ENCODE measurements around the gene PIK3R6. TPM values are rescaled to one million over a fixed set of nuclear protein-coding genes. Genes with fewer than 3 reads are reported as not detected.

Gene PIK3R6
- total and polyA plus RNA-seq, 10 of the 15 experiments (the other 5 are each of a cell fraction or from before 2014, with no cell fraction given): 6.7 to 146 (median 68.2) TPM

DNA sequence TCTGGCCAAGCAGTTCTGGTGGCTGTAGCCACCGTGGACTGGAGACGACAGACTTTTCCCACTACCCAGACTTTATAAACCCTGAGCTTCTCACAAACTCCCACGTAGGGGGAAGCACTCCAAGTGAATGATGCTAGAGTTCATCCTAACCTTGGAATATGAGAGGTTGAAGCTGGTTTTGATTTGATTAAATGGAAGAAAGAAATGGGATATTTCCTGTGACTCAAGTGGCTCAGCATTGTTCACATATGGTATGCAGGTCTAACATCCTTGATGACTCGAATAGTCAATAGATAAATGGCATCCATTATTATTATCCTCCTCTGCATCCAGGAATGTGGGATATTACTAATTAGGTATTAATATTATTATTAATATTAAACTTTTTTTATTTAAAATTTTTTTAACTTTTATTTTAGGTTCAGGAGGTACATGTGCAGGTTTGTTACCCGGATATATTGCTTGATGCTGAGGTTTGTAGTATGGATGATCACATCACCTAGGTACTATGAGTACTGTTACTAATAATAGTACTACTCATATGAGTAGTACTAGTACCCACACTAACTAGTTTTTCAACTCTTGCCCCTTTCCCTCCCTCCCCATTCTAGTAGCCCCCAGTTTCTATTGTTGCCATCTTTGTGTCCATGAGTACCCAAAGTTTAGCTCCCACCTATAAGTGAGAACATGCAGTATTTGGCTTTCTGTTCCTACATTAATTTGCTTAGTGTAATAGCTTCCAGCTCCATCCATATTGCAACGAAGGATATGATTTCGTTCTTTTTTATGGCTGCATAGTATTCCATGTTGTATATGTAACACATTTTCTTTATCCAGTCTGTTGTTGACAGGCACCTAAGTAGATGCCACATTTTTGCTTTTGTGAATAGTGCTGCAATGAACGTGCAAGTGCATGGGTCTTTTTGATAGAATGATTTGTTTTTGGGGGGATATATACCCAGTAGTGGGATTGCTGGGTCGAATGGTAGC lies 22.9 kb downstream of the PIK3R6 start:
- Histone ChIP-seq H3K27me3 (replicated peaks in 1 of 2; ENCODE audit: control insufficient read depth in 2 of 2, insufficient read depth in 2 of 2, low read length in 1 of 2) (no peaks in the 10 kb centered on the region), H3K79me2 (ENCODE audit: control insufficient read depth, insufficient read depth, low read length) (peaks cover 38% of the 10 kb centered on the region), H3K27ac (ENCODE audit: control insufficient read depth, insufficient read depth) (peak overlapping the region; percentile 62), H3K9me3 (replicated peaks; ENCODE audit: control insufficient read depth, insufficient read depth, low read length) (peaks cover 5% of the 10 kb centered on the region; the same call in 1 of the 3 replicates), H4K20me1 (ENCODE audit: control insufficient read depth, insufficient read depth) (no peaks in the 10 kb centered on the region; the same call in 1 of the 2 replicates), H3K4me1 (ENCODE audit: control insufficient read depth, insufficient read depth, low read length) (peaks cover 20% of the 10 kb centered on the region), H3K9ac (ENCODE audit: control insufficient read depth, insufficient read depth, low read length) (peak overlapping the region; percentile 12; the same call in 1 of the 2 replicates), H3K4me2 (ENCODE audit: control insufficient read depth, insufficient read depth) (no peak overlapping the region), H3K36me3 (ENCODE audit: control insufficient read depth in 2 of 2, insufficient read depth in 2 of 2, low read length in 1 of 2) (peaks cover 30 to 75% of the 10 kb centered on the region in 2 experiments), H3K4me3 (no peak overlapping the region), H2AFZ (ENCODE audit: control insufficient read depth, low read depth, low read length) (no peak overlapping the region)
- 0 out of 2 replicates have a peak, but pooled peaks have one; percentile 55 for TF ChIP-seq SMARCA5 (IDR thresholded peaks at IDR 0.05)
- no peak for TF ChIP-seq JUND (IDR thresholded peaks at IDR 0.05; ENCODE audit: low read depth, low read length)
- peak; percentile 34; the same call in 1 of the 2 replicates for TF ChIP-seq SMAD5 (IDR thresholded peaks at IDR 0.05; ENCODE audit: low read depth)
- TF ChIP-seq JUNB (IDR thresholded peaks at IDR 0.05): peak; percentile 38
- TF ChIP-seq MEF2B (IDR thresholded peaks at IDR 0.05; ENCODE audit: partially characterized antibody, poor library complexity, severe bottlenecking): peak; percentile 15
- TF ChIP-seq ATF7 (IDR thresholded peaks at IDR 0.05; ENCODE audit: low read depth): no peak
- 0 out of 2 replicates have a peak, but pooled peaks have one; percentile 32 for TF ChIP-seq ZNF217 (IDR thresholded peaks at IDR 0.05)
- TF ChIP-seq ZNF274 (IDR thresholded peaks at IDR 0.05; ENCODE audit: insufficient read depth, insufficient read length): no peak
- TF ChIP-seq, protein P1, sequence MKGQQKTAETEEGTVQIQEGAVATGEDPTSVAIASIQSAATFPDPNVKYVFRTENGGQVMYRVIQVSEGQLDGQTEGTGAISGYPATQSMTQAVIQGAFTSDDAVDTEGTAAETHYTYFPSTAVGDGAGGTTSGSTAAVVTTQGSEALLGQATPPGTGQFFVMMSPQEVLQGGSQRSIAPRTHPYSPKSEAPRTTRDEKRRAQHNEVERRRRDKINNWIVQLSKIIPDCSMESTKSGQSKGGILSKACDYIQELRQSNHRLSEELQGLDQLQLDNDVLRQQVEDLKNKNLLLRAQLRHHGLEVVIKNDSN (IDR thresholded peaks at IDR 0.05; ENCODE audit: borderline replicate concordance, extremely low read length, insufficient read depth, low read depth, low read length): no peak
- TF ChIP-seq, protein P2, sequence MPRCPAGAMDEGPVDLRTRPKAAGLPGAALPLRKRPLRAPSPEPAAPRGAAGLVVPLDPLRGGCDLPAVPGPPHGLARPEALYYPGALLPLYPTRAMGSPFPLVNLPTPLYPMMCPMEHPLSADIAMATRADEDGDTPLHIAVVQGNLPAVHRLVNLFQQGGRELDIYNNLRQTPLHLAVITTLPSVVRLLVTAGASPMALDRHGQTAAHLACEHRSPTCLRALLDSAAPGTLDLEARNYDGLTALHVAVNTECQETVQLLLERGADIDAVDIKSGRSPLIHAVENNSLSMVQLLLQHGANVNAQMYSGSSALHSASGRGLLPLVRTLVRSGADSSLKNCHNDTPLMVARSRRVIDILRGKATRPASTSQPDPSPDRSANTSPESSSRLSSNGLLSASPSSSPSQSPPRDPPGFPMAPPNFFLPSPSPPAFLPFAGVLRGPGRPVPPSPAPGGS (IDR thresholded peaks at IDR 0.05; ENCODE audit: borderline replicate concordance, insufficient read depth, low read depth, low read length, poor library complexity, severe bottlenecking): no peak
- TF ChIP-seq SP1 (IDR thresholded peaks at IDR 0.05; ENCODE audit: low read depth, low read length): no peak
- TF ChIP-seq, protein P3, sequence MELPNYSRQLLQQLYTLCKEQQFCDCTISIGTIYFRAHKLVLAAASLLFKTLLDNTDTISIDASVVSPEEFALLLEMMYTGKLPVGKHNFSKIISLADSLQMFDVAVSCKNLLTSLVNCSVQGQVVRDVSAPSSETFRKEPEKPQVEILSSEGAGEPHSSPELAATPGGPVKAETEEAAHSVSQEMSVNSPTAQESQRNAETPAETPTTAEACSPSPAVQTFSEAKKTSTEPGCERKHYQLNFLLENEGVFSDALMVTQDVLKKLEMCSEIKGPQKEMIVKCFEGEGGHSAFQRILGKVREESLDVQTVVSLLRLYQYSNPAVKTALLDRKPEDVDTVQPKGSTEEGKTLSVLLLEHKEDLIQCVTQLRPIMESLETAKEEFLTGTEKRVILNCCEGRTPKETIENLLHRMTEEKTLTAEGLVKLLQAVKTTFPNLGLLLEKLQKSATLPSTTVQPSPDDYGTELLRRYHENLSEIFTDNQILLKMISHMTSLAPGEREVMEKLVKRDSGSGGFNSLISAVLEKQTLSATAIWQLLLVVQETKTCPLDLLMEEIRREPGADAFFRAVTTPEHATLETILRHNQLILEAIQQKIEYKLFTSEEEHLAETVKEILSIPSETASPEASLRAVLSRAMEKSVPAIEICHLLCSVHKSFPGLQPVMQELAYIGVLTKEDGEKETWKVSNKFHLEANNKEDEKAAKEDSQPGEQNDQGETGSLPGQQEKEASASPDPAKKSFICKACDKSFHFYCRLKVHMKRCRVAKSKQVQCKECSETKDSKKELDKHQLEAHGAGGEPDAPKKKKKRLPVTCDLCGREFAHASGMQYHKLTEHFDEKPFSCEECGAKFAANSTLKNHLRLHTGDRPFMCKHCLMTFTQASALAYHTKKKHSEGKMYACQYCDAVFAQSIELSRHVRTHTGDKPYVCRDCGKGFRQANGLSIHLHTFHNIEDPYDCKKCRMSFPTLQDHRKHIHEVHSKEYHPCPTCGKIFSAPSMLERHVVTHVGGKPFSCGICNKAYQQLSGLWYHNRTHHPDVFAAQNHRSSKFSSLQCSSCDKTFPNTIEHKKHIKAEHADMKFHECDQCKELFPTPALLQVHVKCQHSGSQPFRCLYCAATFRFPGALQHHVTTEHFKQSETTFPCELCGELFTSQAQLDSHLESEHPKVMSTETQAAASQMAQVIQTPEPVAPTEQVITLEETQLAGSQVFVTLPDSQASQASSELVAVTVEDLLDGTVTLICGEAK (IDR thresholded peaks at IDR 0.05; ENCODE audit: borderline replicate concordance): no peak
- POLR2A ChIA-PET: interaction anchor here (0.6 kb wide), 1 partner anchor 10 kb away, joined by 3 read pairs; no protein-coding TSS in a partner anchor
- SMC1A ChIA-PET (ENCODE audit: uncharacterized antibody, unreplicated experiment): interaction anchor here (0.9 to 3.6 kb wide), 6 partner anchors 10 to 50 kb away, joined by 3 to 19 read pairs (median 6); partner anchors contain the start of gene PIK3R6
- WGBS (ENCODE audit: insufficient coverage, insufficient replicate concordance, low lambda C conversion rate, missing lambda C conversion rate): 83% methylated on average over 9 of the region's 9 CpGs
- FAIRE-seq: no peak
- in situ Hi-C loops (cut with MboI): no loop called here
- RAD21 ChIA-PET (ENCODE audit: unreplicated experiment): interaction anchor here (0.7 to 1.7 kb wide), 5 partner anchors 14 to 445 kb away, joined by 3 to 8 read pairs (median 3); no protein-coding TSS in a partner anchor
- intact Hi-C loops (cut with micrococcal nuclease; ENCODE audit: unreplicated experiment): no loop called here
- 0 out of 3 replicates have a peak, but pooled peaks have one; percentile 9 for ATAC-seq
- BruUV-seq (replicated peaks): TSS peak; percentile 40
- no peak for DNase-seq (ENCODE audit: low read depth, low spot score)
- CTCF ChIA-PET: interaction anchor here (0.8 to 3.2 kb wide), 6 partner anchors 12 to 153 kb away, joined by 3 to 16 read pairs (median 4); no protein-coding TSS in a partner anchor

Data from GM12878 (cell line).